Lower lobe of right lung (tissue), 2 donors: Measurements from ENCODE around the gene ZC3H15. TPM values are rescaled to one million over a fixed set of nuclear protein-coding genes. Genes with fewer than 3 reads are reported as not detected.
"Not testable (repeated sequence)": the region's sequence is repeated elsewhere in the genome, so short reads cannot be mapped to it uniquely, and the experiment has no call there.

Experiments used
- ATAC-seq, 2 donors: fragments of 200-7000 bp; cut with Tn5 transposase; one replicate each; pipeline ENCODE4 v1.9.1; 2020 to 2022; ENCODE audit warnings: mild to moderate bottlenecking in 2 of 2, moderate library complexity in 2 of 2
- DNase-seq: peaks from one replicate; pipeline ENCODE4 v3.0.0-alpha.2; 2020
- H3K27ac ChIP-seq: fragments of 200-600 bp; one replicate; pipeline ENCODE4 v1.8.0; 2022
- H3K27me3 ChIP-seq: fragments of 200-600 bp; one replicate; pipeline ENCODE4 v1.8.0; 2022; ENCODE audit warnings: low read depth
- H3K36me3 ChIP-seq: fragments of 200-600 bp; one replicate; pipeline ENCODE4 v1.8.0; 2022; ENCODE audit warnings: mild to moderate bottlenecking
- H3K4me1 ChIP-seq: fragments of 200-600 bp; one replicate; pipeline ENCODE4 v1.8.0; 2022
- H3K4me3 ChIP-seq: fragments of 200-600 bp; one replicate; pipeline ENCODE4 v1.8.0; 2022; ENCODE audit warnings: mild to moderate bottlenecking
- H3K9me3 ChIP-seq: fragments of 200-600 bp; one replicate; pipeline ENCODE4 v1.8.0; 2022
- CTCF ChIP-seq: fragments of 200-600 bp; IDR thresholded peaks from one replicate; pipeline ENCODE4 v1.8.0; 2022; ENCODE audit warnings: antibody characterized with exemption, mild to moderate bottlenecking
- intact Hi-C: fragments of 100-400 bp; cut with DNase I; formaldehyde crosslinking; loops from one replicate; pipeline ENCODE4 v1.11.0; 2022
- total RNA-seq: library from RNA; stranded (reverse); fragmentation: NEBNext Ultra II Directional; extraction: Animal tissue kit (Norgen Biotek cat#: 25700); gene quantifications from one replicate; pipeline ENCODE4 v1.2.1, GENCODE V29; 2021
- donor health status: DM: no; HTN: yes; CAD: no; lungs with severe emphysema.

The ZC3H15 gene
- total RNA-seq, 1 donor from 2014 or later = 44.2 TPM

GRCh38 chr2:186466743-186467142 is 19.3 kb upstream of the ZC3H15 start:
- intact Hi-C loops = no loop called here
- Histone ChIP-seq H3K36me3 (no peaks in the 10 kb centered on the region), H3K27ac (no peak overlapping the region), H3K9me3 (peaks cover 11% of the 10 kb centered on the region), H3K4me1 (no peaks in the 10 kb centered on the region), H3K4me3 (no peak overlapping the region), H3K27me3 (no peaks in the 10 kb centered on the region)
- ATAC-seq (no peak), DNase-seq (no peak)
- no peak for TF ChIP-seq CTCF

GRCh38 chr2:186467421-186467820 is 18.6 kb upstream of the ZC3H15 start:
- Histone ChIP-seq H3K27ac (no peak overlapping the region), H3K27me3 (no peaks in the 10 kb centered on the region), H3K36me3 (no peaks in the 10 kb centered on the region), H3K9me3 (peaks cover 11% of the 10 kb centered on the region), H3K4me3 (no peak overlapping the region), H3K4me1 (no peaks in the 10 kb centered on the region)
- DNase-seq = no peak
- no peak for ATAC-seq
- intact Hi-C loops = no loop called here
- TF ChIP-seq CTCF = no peak

- H3K4me1 ChIP-seq, intact Hi-C loops, H3K27me3 ChIP-seq, H3K9me3 ChIP-seq, ATAC-seq, H3K27ac ChIP-seq, H3K36me3 ChIP-seq, DNase-seq, H3K4me3 ChIP-seq: not testable (repeated sequence)
Observed at GRCh38 chr2:186472722-186473493, 13.2 kb upstream of the ZC3H15 start.

GRCh38 chr2:186474239-186474638 is 11.8 kb upstream of the ZC3H15 start:
- ATAC-seq, intact Hi-C loops, H3K36me3 ChIP-seq, H3K4me1 ChIP-seq, H3K4me3 ChIP-seq, H3K27ac ChIP-seq, DNase-seq, H3K9me3 ChIP-seq, H3K27me3 ChIP-seq: not testable (repeated sequence)

- intact Hi-C loops = no loop called here
- ATAC-seq = peak in 1 of 2 donors; percentile 39
- TF ChIP-seq CTCF = no peak
- Histone ChIP-seq H3K27me3 (no peaks in the 10 kb centered on the region), H3K4me1 (no peaks in the 10 kb centered on the region), H3K36me3 (no peaks in the 10 kb centered on the region), H3K9me3 (no peaks in the 10 kb centered on the region), H3K27ac (no peak overlapping the region), H3K4me3 (no peak overlapping the region)
- DNase-seq = no peak
Observed at GRCh38 chr2:186477790-186478189, 8.3 kb upstream of the ZC3H15 start.

- DNase-seq (no peak), ATAC-seq (no peak)
- H3K36me3 ChIP-seq = no peaks in the 10 kb centered on the region
- H3K9me3 ChIP-seq = no peaks in the 10 kb centered on the region
- no peak overlapping the region for H3K4me3 ChIP-seq
- H3K27ac ChIP-seq = no peak overlapping the region
- H3K4me1 ChIP-seq = peaks cover 10% of the 10 kb centered on the region
- intact Hi-C loops = no loop called here
- no peaks in the 10 kb centered on the region for H3K27me3 ChIP-seq
- TF ChIP-seq CTCF = no peak
Observed at GRCh38 chr2:186480991-186481390, 5.1 kb upstream of the ZC3H15 start.
